Jurkat, Clone E6-1 (cell line): ENCODE results near the gene ZC3H7B.

Experiments
- DNase-seq: peaks from one replicate; pipeline ENCODE4 v3.0.0-alpha.2; 2011; ENCODE audit warnings: low read depth, low spot score
- H3K4me3 ChIP-seq: 2 replicates; pipeline ENCODE4 v1.5.1; 2011; ENCODE audit warnings: mild to moderate bottlenecking, low read length, control low read depth, moderate library complexity

Gene ZC3H7B

DNA sequence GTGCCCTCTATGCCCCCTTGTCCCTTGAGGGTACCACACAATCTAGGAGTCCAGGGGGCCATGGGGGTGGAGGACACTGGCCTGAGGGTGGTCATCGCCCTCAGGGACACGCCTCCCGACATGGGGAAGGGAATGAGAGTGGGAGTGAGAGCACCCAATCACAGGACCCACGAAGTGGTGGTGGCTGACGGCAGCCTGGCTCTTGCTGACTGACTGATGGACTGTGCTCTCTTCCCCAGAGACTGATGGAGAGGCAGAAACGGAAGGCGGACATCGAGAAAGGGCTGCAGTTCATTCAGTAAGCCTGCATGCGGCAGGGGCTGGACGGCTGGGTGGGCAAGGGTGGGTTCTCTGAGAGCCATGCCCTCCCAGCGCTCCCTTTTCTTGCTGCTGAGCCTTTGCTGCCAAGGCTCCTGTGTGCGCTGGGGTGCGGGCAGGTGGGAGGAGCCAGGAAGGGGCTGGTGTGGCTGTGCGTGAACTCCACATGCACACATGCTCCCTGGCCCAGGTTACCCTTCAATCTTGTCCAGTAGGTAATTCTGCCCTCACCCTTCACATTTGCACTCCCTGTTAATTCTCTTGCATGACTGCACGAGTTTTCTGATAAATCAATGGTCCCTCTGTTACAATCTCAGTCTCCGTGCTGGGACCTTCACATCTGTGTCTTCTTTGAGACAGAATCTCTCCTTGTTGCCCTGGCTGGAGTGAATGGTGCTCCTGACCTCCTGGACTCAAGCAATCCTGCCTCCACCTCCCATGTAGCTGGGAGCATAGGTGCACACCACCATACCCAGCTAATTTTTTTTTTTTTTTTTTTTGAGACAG is 19.3 kb downstream of the ZC3H7B start:
- no peak for DNase-seq
- no peak overlapping the region for H3K4me3 ChIP-seq

DNA sequence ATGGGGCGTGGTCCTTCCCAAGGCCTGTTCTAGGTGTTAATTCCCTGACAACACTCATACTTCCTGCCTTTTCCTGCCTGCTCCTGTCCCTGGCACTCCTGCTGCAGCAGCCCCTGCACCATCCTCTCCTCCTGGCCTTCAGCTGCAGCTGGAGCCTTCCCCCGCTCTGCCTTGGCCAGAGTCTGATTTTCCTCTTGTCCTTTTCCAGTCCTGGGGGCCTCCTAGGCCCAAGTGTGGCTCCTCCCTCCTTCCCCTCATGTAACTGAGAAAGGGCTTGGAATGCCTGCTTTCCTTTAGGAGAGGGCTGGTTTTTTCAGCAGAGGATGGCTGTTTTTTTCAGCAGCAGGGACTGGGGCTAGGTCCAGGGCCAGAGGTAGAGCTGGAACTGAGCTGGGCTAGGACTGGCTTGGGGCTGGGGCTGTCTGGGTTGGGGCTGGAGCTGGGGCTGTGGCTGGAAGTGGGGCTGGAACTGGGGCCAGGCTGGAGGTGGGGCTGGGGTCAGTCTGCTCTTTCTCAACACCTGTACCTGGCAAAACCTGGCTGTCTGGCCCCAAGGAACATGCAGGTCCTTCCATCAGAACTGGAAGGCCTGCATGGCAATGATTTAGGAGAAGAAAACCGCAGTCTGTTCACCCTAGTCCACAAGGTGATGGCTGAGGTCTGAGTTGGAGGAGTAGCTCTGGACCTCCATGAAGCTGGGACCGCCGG is 23.6 kb downstream of the ZC3H7B start:
- no peak for DNase-seq

DNA sequence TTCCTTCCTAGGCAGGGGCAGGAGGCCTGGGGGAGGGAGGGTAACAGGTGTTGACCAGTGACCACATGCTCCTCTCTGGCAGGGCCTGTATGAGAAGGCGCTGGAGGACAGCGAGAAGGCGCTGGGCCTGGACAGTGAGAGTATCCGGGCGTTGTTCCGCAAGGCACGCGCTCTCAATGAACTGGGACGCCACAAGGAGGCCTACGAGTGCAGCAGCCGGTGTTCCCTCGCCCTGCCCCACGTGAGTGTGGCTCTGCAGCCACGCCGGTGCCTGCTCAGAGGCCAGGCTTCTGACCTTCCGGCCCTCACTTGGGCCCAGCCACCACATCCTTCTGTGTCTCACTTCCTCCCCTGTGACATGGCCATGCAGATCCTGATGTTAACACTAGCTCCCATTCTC is 25.8 kb downstream of the ZC3H7B start:
- DNase-seq = no peak
- no peak overlapping the region for H3K4me3 ChIP-seq

More for the DNA sequence above, 23.6 kb downstream of the ZC3H7B start:
- H3K4me3 ChIP-seq = no peak overlapping the region

DNA sequence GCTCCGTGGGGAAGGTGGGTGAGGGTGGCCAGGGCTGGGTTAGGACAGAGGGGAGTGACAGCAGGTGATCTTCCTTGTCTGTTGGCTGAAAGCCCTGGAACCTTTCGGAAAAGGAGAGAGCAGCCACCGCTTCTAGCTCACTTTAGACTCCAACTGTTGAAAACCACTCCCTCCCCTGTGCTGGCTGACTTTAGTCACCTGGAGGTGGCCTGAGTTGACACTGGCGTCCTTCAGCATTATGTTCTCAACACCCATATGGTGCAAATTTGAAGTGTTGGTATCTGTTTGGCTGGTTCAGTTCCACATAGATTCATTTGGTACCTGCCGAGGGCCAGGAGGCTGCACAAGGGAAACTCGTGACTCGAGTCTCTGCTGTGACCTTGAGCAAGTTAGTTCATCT is 28.8 kb downstream of the ZC3H7B start:
- no peak overlapping the region for H3K4me3 ChIP-seq
- no peak for DNase-seq

DNA sequence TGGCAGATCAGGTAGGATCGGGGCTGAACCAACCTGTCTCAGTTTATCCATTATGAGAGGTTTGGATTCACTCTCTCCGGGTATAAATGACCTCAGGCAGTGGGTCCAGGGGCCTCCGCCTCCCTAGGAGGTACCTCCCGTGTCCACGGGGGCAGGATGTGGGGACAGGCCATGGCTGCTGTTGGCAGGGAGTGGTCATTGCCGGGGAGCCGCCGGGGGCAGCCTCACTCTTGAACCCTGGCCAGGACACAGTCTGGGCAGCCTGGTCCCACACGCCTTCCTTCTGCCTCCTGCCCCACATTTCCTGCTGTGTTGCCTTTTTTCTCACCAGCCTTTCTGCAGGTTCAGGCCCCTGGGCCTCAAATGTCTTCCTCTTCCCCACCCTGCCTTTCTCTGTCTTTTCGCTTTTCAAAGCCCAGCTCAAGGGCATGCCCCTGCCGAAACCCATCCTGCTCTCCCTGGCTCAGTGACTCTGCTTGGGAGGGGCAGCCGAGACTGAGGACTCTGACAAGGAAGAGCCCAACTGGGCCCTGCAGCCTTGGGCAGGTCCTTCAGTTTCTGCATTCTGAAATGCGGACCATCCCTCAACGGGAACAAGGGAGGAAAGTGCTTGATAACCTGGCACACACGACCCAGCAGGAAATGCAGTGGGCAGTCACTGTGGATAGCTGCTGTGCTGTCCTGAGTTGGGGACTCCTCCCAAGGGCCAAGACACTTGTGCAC is 31.1 kb downstream of the ZC3H7B start:
- no peak for DNase-seq
- no peak overlapping the region for H3K4me3 ChIP-seq

DNA sequence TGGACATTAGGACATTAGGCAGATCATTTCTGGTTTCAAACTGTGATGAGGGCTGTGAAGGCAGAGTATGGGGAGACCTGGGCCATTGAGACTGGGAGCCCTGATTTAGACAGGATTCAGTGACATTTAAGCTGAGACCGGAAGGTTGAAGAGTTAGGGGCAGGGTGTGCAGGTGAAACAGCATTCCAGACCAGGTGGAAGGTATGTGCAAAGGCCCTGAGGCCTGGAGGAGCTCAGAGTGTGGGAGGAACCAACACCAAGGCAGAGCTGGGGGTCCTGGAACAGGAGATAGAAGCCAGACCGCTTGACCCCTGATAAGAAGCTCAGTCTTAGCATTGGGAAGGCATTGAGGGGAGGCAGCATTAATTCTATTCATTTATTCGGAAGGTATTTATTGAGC is 32.5 kb downstream of the ZC3H7B start:
- no peak overlapping the region for H3K4me3 ChIP-seq
- no peak for DNase-seq

DNA sequence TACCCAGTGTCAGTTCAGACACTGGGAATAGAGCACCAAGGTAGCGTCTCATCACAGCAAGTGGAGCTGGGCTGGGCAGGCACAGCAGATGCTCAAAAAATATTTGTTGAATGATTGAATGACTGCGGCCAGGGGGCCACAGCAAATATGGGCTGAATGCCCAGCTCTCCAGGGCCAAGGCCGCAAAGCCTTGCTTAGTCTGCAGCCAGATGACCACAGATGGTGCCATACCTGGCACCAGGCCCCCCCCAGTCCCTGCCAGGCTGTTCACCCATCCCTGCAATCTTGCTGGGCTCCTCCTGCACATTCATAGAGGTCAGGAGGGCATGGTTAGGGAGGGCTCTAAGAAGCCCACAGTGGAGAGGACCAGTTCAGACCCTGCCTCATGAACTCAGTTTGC is 32.9 kb downstream of the ZC3H7B start:
- H3K4me3 ChIP-seq = no peak overlapping the region
- no peak for DNase-seq

DNA sequence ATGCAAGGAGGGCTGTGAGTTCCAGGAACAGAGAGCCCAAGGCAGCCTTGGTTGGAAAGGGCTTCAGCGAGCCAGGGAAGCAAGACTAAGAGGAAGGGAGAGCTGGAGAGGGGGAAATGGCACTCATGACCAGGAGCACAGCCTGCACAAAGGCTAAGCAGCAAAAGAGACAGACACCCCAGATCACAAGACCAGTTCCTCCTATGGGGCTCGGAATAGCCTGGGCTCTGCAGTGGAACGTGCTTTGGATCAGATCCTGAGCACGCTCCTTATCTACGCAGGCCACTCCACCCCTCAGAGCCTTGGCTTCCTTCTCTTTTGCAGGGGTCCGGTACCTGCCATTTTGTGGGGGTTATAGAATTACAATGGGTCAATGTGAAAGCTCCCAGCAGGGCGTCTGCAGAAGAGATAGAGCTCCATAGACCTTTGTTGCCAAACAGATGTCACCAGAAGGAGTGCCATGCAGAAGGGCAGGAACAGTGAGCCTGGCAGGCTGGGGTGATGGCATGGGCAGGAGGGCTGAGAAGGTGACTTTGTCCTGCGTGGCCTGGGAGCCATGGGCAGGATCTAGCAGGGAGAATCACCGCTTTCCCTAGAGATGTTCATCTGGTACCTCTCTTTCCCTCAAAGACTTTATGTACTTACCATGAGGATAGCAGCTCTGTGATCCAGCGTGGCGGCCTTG is 33.8 kb downstream of the ZC3H7B start:
- no peak for DNase-seq
- no peak overlapping the region for H3K4me3 ChIP-seq

DNA sequence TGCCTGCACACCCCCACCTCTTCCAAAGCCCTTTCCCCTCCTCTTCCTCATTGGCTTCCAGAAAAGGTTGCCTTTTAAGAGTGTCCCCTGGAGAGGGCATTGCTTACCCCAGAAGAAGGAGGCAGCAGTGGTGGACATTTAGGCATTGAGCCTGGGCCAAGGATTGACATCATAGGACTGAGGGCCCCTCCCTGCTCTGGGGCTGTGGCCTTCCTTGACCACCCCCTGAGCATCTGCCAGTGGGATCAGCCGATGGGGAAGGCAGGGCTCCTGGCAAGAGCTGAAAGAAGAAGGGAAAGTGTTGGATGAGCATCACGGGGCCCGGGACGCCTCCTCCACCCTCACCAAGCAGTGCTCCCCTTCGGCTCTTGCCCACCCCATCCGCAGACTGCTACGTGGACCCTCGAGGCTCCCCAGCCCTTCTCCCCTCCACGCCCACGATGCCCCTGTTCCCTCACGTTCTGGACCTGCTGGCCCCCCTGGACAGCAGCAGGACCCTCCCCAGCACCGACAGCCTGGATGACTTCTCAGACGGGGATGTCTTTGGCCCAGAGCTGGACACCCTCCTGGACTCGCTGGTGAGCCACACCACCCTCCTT is 37.4 kb downstream of the ZC3H7B start:
- no peak overlapping the region for H3K4me3 ChIP-seq
- DNase-seq = no peak

DNA sequence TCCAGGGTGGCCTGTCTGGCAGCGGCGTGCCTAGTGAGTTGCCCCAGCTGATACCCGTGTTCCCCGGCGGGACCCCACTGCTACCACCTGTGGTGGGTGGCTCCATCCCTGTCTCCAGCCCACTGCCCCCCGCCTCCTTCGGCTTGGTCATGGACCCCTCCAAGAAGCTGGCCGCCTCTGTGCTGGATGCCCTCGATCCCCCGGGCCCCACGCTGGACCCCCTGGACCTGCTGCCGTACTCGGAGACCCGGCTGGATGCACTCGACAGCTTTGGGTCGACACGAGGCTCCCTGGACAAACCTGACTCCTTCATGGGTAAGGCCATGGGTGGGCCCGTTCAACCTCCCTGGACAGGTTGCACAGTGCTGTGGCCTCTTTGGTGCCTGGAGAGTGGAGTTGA is 38.5 kb downstream of the ZC3H7B start:
- no peak for DNase-seq

DNA sequence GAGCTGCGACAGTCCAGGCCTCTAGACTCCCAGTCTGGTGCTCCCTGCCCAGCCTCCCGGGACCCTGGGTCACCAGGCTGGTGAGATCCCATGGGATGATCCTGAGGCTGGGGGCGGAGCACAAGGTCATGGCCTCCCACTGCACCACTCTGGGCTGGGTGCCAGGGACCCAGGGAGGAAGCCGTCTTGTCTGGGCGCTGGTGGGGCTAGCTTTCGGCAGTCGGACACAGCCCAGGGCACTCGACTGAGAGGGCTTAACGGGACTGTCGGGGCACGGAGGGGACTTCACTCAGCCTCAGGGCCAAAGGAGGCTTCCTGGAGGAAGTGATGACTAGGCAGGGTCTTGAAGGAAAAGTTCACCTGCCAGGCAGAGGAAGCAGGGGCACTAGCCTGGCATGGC is 39.0 kb downstream of the ZC3H7B start:
- no peak for DNase-seq
- H3K4me3 ChIP-seq = no peak overlapping the region

More for the DNA sequence above, 38.5 kb downstream of the ZC3H7B start:
- H3K4me3 ChIP-seq = no peak overlapping the region

DNA sequence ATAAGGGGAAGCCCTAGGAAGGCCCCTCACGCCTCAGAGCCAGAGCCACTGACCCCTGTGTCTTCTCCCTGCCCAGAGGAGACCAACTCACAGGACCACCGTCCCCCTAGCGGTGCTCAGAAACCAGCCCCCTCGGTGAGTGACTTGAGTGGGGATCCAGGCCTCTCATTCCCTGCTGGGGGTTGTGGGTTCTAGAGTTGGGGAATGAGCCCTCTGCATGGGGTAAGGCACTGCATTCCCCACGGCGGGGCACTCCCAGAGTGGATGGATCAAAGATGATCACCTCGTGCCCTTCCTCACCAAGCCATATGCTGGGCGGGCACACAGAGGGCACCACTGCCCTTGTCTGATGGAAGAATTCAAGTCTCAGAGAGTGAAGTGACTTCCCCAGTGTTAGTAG is 39.7 kb downstream of the ZC3H7B start:
- no peak overlapping the region for H3K4me3 ChIP-seq
- DNase-seq = no peak

DNA sequence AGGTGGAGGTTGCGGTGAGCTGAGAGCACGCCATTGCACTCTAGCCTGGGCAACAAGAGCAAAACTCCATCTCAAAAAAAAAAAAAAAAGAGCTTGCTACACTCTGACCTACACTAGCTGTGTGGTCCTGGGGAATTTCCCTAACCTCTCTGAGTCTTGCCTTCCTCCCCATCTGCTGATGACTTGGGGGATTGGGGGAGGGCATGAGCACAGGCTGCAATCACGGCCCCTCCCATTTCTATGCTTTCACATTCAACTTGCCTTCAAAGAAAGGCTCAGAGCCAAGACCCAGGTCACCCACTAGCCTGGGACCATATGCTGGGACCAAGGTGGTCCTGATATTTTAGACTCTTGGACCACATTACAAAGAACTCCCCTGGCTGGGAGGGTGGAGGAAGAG is 40.7 kb downstream of the ZC3H7B start:
- H3K4me3 ChIP-seq = no peak overlapping the region
- DNase-seq = no peak

DNA sequence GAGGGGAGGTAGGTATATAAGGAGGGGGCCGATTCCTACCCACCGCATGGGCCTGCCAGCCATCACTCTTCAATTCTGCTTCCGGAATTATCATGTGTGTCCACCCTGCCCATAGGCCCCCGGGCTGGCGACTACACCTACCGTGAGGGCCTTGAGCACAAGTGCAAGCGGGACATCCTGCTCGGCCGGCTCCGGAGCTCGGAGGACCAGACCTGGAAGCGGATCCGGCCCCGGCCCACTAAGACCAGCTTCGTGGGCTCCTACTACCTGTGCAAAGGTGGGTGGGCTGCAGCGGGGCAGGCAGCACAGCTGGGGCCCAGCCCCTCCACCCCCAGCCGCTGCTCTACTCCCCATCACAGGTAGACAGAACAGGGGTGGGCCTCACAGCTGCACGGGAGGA is 42.0 kb downstream of the ZC3H7B start:
- no peak for DNase-seq
- H3K4me3 ChIP-seq = no peak overlapping the region

DNA sequence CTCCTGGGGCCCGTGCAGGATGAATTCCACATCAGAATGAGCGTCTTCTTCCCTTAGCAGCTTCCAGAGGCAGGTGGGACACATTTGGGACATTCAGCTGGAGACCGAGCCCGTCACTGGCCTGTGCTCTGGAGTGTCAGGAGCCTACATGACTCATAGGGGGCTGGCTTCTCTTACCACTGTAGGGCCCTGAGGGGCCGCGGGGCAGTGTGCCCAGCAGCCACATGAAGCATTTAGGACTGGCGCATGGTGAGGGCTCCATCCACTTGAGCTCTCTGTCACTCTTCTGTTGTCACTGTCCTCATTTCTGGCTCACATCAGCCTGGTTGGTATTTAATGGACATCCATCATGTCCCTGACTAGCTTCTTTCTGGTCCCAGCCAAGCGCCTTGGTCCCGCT is 42.4 kb downstream of the ZC3H7B start:
- no peak overlapping the region for H3K4me3 ChIP-seq
- no peak for DNase-seq

DNA sequence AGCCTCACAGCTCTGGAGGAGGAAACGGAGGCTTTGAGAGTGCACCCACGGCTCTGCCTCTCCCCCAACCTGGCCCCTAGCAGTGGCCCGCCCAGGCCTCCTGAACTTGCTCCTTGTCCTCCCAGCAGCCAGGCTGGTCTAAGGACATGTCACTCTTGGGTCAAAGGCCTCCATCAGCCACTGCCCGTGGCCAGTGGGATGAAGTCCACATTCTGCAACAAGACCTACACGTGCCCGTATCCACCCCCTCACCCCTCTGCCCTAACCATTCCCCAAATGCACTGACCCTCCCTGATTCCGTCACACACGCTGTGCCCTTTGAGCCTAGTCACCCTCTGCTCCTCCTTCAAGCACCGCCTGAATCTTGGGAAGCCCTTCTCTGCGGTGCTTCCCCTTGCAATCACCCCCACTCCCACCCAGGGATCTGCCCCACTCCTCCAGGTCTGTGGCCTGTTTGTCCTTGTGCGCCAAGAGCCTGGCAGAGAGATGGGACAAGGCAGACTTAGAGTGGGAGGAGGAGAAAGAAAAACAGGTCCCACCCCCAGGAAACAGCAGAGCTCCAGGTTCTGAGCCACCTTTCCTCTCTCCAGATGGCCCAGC is 43.0 kb downstream of the ZC3H7B start:
- DNase-seq = no peak
- H3K4me3 ChIP-seq = no peak overlapping the region

DNA sequence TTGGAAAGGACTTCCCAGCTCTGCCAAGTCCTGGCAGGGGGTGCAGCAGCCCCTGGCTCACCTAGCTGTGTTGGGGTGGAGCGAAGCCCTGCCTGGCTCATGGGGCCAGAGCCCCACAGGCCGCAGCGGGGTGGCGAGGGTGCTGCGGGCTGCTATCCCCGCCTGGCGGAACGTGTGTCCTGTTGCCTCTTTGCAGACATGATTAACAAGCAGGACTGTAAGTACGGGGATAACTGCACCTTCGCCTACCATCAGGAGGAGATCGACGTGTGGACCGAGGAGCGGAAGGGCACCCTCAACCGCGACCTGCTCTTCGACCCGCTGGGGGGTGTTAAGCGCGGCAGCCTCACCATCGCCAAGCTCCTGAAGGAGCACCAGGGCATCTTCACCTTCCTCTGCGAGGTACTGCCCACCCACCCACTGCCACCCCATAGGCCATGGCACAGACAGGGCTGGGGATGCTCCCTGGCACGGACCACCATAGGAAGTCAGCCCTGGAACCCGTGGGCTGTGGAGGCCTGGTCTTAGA is 44.5 kb downstream of the ZC3H7B start:
- no peak for DNase-seq

DNA sequence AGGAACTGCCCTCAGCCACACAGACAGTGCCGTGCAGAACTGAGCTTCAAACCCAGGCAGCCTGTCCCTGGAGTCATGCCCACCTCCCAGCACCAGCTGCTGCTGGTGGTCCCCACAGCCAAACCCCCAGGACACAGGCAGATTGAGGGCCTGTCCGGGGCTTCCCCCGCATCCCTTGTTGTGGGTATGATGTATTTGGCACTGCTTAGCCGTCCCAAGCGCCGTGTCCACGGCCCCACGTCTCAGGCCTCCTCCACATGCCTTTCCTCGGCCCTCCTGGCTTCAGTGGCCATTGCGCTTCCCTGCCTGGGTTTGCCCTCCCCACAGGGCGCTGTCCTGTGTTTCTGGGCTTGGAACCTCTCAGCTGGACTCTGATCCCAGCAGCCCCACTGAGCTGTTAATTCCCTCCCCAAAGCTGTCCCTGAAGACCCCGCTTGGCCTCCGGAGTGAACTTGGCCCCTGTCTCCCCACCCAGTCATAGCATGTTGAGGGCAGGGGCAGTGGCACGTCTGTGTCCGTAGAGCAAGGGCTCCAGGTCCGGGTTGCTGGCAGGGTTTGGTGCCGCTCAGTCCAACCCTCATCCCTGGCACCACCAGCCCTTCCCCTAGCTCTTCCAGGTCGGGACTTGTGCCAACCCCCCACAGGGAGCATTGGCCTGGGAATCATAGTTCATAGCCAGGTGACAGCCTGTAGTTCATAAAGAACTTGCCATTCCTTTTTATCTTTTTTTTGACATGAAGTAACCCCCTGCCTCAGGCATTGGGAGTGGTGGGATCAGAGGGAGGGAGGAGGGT is 45.9 kb downstream of the ZC3H7B start:
- no peak for DNase-seq
- H3K4me3 ChIP-seq = no peak overlapping the region

More for the DNA sequence above, 44.5 kb downstream of the ZC3H7B start:
- H3K4me3 ChIP-seq = no peak overlapping the region
